Peyer's patch (tissue), 4 donors: ENCODE measurements around the gene SLC9A3. TPM values are rescaled to one million over a fixed set of nuclear protein-coding genes. Genes with fewer than 3 reads are reported as not detected.

Experiments
- DNase-seq, 3 donors: peaks; one replicate each; pipeline ENCODE4 v3.0.0-alpha.2; 2017 to 2019
- H3K27ac ChIP-seq, 4 donors: fragments of 200-600 bp; sonication (generic); one replicate each; pipeline ENCODE4 v1.5.1; 2016 to 2019
- H3K27me3 ChIP-seq, 2 donors: fragments of 200-600 bp; sonication (generic); one replicate each; pipeline ENCODE4 v1.5.1; 2019
- H3K36me3 ChIP-seq, 3 donors: fragments of 200-600 bp; sonication (generic); one replicate each; pipeline ENCODE4 v1.5.1; 2016 to 2019
- H3K4me1 ChIP-seq, 4 donors: fragments of 200-600 bp; sonication (generic); one replicate each; pipeline ENCODE4 v1.5.1; 2016 to 2019
- H3K4me3 ChIP-seq, 4 donors: fragments of 200-600 bp; sonication (generic); 1 replicate in 3 of 4; 2 replicates in 1 of 4; pipeline ENCODE4 v1.5.1; 2016 to 2019; ENCODE audit warnings: mild to moderate bottlenecking in 1 of 4
- H3K9me3 ChIP-seq, 4 donors: fragments of 200-600 bp; sonication (generic); one replicate each; pipeline ENCODE4 v1.5.1; 2016 to 2019; ENCODE audit warnings: mild to moderate bottlenecking in 1 of 4
- POLR2A ChIP-seq, 2 donors: fragments of 450-650 bp; IDR thresholded peaks; one replicate each; pipeline ENCODE4 v1.5.1; 2017; ENCODE audit warnings: antibody characterized with exemption in 2 of 2, mild to moderate bottlenecking in 2 of 2, moderate library complexity in 2 of 2
- total RNA-seq, 4 donors: library from RNA; depleted of rRNA; stranded (reverse); fragments of >200 nt; gene quantifications; one replicate each; pipeline ENCODE4 v1.1.0, GENCODE V29; 2016
- TF ChIP-seq, protein P1 (sequence below), 6 experiments: fragments of 450-650 bp in 4 of 6; fragments of 200-600 bp in 2 of 6; sonication (generic) in 1 of 6; IDR thresholded peaks; one replicate each; pipeline ENCODE4 v1.5.1; 2017 to 2019; ENCODE audit warnings: antibody characterized with exemption in 6 of 6, mild to moderate bottlenecking in 3 of 6, moderate library complexity in 1 of 6

The SLC9A3 gene
- total RNA-seq, 4 donors from 2014 or later: 16.5 to 320 (median 283) TPM

GRCh38 chr5:520850-521226, 3.4 kb downstream of the SLC9A3 start:
- H3K9me3 ChIP-seq: no peaks in the 10 kb centered on the region
- H3K36me3 ChIP-seq: no peaks in the 10 kb centered on the region
- no peak for DNase-seq
- peak overlapping the region in 2 of 4 donors; percentile 76 to 88 for H3K27ac ChIP-seq
- peaks cover 0 to 21% of the 10 kb centered on the region in 2 donors for H3K27me3 ChIP-seq
- no peak for TF ChIP-seq POLR2A (IDR thresholded peaks at IDR 0.05)
- TF ChIP-seq, protein P1, sequence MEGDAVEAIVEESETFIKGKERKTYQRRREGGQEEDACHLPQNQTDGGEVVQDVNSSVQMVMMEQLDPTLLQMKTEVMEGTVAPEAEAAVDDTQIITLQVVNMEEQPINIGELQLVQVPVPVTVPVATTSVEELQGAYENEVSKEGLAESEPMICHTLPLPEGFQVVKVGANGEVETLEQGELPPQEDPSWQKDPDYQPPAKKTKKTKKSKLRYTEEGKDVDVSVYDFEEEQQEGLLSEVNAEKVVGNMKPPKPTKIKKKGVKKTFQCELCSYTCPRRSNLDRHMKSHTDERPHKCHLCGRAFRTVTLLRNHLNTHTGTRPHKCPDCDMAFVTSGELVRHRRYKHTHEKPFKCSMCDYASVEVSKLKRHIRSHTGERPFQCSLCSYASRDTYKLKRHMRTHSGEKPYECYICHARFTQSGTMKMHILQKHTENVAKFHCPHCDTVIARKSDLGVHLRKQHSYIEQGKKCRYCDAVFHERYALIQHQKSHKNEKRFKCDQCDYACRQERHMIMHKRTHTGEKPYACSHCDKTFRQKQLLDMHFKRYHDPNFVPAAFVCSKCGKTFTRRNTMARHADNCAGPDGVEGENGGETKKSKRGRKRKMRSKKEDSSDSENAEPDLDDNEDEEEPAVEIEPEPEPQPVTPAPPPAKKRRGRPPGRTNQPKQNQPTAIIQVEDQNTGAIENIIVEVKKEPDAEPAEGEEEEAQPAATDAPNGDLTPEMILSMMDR (IDR thresholded peaks at IDR 0.05): no peak
- H3K4me1 ChIP-seq: peaks cover 0 to 31% (median 6%) of the 10 kb centered on the region in 4 donors
- peak overlapping the region in 1 of 4 donors; percentile 14 for H3K4me3 ChIP-seq

DNA sequence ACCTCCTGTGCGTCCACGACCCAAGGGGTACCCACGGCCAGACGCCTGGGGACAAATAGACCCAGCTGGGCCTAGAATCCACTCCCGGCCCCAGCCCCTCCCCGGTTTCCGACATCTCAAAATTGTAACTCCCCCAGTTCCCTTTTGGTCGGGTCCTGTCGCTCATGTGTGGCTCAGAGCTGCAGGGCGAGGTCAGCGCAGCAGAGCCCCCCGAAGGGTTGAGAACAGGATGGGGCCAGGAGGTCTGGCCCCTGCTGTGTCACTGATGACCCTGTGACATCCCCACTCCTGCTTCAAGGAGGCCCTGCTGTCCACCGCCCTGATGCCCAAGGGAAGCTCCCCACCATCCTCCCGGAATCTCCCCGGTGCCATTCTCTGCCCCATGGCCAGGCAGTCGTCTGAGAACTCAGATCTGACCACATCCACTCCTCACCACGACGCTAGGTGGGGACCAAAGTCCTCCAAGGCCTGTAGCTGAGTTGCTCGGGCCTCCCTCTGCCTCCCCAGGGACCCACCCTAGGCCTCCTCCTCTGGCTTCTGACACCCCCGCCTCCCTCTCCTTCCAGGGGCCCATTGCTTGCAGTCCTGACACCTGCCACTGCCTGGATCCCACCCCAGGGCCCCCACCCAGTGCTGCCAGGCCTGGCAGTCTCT, 3.9 kb downstream of the SLC9A3 start:
- Histone ChIP-seq H3K9me3 (no peaks in the 10 kb centered on the region), H3K27me3 (peaks cover 0 to 18% of the 10 kb centered on the region in 2 donors), H3K4me1 (peaks cover 0 to 33% (median 6%) of the 10 kb centered on the region in 4 donors), H3K27ac (peak overlapping the region in 2 of 4 donors; percentile 76 to 88), H3K36me3 (no peaks in the 10 kb centered on the region), H3K4me3 (peak overlapping the region in 1 of 4 donors; percentile 14)
- no peak for DNase-seq
- no peak for TF ChIP-seq POLR2A (IDR thresholded peaks at IDR 0.05)
- TF ChIP-seq, protein P1 (IDR thresholded peaks at IDR 0.05): no peak

GRCh38 chr5:518721-519120, 5.5 kb downstream of the SLC9A3 start:
- peak in 1 of 2 donors; percentile 34 for TF ChIP-seq POLR2A (IDR thresholded peaks at IDR 0.05)
- TF ChIP-seq, protein P1 (IDR thresholded peaks at IDR 0.05): peak in 3 of 6 experiments; percentile 50 to 53 (median 53)
- H3K27me3 ChIP-seq: peaks cover 0 to 2% of the 10 kb centered on the region in 2 donors
- peak in 2 of 3 donors; percentile 89 to 90 for DNase-seq
- no peaks in the 10 kb centered on the region for H3K36me3 ChIP-seq
- H3K4me1 ChIP-seq: peaks cover 0 to 32% (median under 1%) of the 10 kb centered on the region in 4 donors
- no peaks in the 10 kb centered on the region for H3K9me3 ChIP-seq
- peak overlapping the region in 3 of 4 donors; percentile 71 to 88 (median 86) for H3K27ac ChIP-seq
- H3K4me3 ChIP-seq: peak overlapping the region in 1 of 4 donors; percentile 31

DNA sequence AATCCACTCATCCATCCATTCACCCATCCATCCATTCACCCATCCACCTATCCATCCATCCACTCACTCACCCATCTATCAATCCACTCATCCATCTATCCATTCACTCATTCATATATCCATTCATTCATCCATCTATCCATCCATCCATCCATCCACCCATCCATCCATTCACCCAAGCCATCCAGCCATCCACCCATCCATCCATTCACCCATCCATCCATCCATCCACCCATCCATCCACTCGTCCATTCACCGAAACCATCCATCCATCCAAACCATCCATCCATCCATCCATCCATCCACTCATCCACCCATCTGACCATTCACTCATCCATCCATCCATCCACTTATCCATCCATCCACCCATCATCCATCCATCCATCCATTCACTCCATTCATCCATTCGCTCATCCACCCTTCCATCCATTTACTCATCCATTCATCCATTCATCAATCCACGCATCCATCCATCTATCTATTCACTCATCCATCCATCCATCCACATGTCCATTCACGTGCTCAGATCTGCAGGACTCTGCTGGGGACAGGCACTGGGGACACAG, 6.6 kb downstream of the SLC9A3 start:
- H3K27me3 ChIP-seq: no peaks in the 10 kb centered on the region
- H3K4me1 ChIP-seq: peaks cover 0 to 25% (median 0%) of the 10 kb centered on the region in 4 donors
- peaks cover 0 to 4% (median 0%) of the 10 kb centered on the region in 3 donors for H3K36me3 ChIP-seq
- no peak overlapping the region for H3K4me3 ChIP-seq
- DNase-seq: no peak
- no peaks in the 10 kb centered on the region for H3K9me3 ChIP-seq
- H3K27ac ChIP-seq: no peak overlapping the region
- no peak for TF ChIP-seq POLR2A (IDR thresholded peaks at IDR 0.05)
- TF ChIP-seq, protein P1 (IDR thresholded peaks at IDR 0.05): no peak

DNA sequence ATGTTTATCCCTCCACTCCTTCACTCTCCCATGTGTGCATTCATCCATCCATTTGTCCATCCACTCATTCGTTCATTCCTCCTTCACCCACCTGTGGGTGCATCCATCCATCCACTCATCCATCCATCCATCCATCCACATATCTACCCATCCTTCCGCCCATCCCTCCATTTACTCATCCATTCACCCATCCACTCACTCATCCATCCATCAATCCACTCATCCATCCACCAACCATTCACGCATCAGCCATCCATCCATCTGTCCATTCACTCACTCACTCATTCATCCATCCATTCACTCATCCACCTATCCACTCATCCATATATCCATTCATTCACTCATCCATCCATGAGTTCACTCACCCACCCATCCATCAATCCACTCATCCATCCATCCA, 7.3 kb downstream of the SLC9A3 start:
- TF ChIP-seq POLR2A (IDR thresholded peaks at IDR 0.05): no peak
- TF ChIP-seq, protein P1 (IDR thresholded peaks at IDR 0.05): no peak

More for the DNA sequence above, 7.3 kb downstream of the SLC9A3 start:
- H3K4me3 ChIP-seq: no peak overlapping the region
- no peak for DNase-seq
- H3K9me3 ChIP-seq: no peaks in the 10 kb centered on the region
- no peak overlapping the region for H3K27ac ChIP-seq
- H3K4me1 ChIP-seq: peaks cover 0 to 25% (median 0%) of the 10 kb centered on the region in 4 donors
- H3K27me3 ChIP-seq: no peaks in the 10 kb centered on the region
- H3K36me3 ChIP-seq: peaks cover 0 to 4% (median 0%) of the 10 kb centered on the region in 3 donors
